Activated CD4-positive, CD25-positive, alpha-beta regulatory T cell treated with anti-CD3 and anti-CD28 coated beads, Interleukin-2, amount 50 U/mL, for 24 hours (primary cell): ENCODE measurements around the gene ZNF488.
"Not testable (repeated sequence)": the region's sequence is repeated elsewhere in the genome, so short reads cannot be mapped to it uniquely, and the experiment has no call there.

ENCODE experiments used
- ATAC-seq, 2 donors: fragments of 150-1000 bp; cut with Tn5 transposase; one replicate each; pipeline ENCODE4 v1.10.0; 2021; ENCODE audit warnings: mild to moderate bottlenecking in 1 of 2, moderate library complexity in 1 of 2

Gene ZNF488

GRCh38 chr10:47409171-47409865 is 25.2 kb upstream of the ZNF488 start:
- no peak for ATAC-seq

- no peak for ATAC-seq
These were observed 24.5 kb upstream of the ZNF488 start for GRCh38 chr10:47408606-47409005.

DNA sequence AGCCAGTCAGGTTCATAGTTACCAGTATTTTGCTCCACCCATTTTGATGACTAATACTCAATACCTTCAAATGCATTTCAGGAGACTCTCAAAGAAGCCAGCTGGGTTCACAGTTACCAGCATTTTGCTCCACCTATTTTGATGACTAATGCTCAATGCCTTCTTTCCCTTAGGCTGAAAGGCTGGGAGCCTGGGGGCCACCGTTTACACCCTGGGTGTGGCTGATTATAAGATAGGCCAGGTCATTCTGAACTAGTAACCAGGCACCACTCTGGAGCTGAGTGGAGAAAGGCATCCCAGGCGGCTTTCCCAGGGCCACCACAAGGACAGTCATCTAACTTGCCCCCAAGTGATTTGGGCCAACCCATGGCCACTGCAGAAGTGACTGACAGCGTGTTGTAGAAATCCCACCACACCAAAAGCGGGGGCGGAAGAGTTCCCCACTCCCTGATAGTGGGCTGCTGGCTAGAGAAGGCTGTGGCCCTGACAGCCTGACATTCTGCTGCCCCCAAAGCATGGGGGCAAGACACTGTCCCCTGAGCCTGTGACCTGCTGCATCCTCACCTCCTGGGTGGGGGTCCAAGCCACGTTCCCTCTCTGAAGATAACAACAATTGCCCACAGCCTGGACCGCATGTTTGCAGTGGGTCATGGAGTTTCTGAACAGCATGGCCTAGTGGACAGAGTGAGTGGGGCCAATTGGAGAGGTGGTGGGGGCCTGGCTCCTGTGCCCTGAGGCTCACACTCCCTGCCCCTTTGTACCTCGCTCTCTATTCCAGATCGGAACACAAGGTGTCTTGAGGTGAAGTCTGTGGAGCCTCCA is 23.0 kb upstream of the ZNF488 start:
- ATAC-seq = no peak

DNA sequence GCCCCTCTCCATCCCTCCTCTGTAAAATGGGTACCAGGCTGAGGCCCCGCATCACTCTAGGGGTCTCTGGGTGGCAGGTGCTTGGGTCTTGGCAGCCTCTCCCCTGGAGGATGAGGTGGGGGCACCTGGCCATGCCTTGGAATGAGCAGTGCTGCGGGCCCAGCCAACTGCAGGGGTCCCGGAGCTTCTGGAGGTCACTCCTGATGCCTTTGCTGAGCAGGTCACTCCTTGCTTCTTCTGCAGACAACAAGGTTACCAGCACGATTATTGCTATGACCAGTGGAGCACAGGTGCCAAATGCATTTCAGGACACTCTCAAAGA is 22.4 kb upstream of the ZNF488 start:
- no peak for ATAC-seq

- no peak for ATAC-seq
These were observed 21.9 kb upstream of the ZNF488 start for GRCh38 chr10:47405857-47406547.

- no peak for ATAC-seq
These were observed 20.8 kb upstream of the ZNF488 start for GRCh38 chr10:47404937-47405336.

DNA sequence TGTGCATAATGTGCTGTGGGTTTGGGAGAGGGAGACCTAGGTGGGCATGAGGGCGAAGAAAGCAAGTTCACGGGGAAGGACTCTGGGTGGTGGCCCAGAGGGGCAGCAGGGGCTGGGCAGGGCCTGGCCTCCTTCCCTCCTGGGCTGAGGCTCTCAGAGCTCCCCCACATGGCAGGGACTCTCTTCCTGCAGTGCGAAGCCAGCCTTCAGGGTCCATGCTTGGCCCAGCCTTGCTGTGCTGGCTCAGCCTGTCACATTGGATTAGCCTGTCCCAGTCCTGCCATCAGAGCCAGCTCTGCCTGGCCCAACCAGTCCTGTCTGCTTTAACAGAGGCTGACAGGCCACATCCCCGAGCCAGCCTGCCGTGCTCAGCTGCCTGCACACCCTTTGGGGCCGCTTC is 20.4 kb upstream of the ZNF488 start:
- no peak for ATAC-seq

DNA sequence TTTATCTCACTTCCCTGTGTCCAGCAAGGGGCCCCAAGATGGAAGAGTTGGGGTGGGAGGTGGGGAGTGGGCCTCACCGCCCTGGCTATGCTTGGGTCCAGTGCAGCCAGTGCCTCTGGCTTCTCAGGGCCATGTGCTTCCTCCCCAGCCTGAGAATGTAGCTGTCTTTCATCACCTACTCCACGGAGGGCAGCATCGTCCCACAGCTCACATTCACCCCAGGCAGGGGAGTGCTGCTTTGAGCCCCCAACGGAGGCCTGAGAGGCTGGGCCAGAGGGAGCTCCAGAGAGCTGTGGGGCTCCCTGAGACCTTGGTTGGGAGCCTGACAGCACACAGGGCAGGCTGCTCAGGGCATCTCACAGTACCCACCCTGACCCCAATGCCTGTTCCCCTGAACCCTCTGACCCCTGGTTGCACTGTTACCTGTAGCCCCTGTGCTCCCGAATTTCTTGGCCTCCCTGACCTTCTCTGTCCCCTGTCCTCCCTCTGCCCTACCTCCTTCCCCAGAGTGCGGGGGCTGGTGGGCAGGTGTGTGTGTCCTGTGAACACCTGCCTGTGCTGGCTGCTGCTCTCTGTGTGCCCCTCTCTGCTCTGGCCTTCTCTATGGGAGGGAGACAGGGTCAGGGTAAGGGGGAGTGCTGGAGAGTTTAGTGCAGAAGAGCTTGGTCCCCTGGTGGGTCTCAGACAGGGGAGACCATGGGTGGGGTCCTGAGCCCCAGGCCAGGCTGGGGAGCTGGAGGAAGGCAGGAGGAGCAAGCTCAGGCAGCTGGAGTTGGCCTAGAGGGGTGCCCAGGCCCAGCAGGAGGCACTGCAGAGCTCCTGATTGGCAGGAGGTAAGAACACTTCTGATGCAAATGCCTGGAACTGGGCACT is 19.6 kb upstream of the ZNF488 start:
- no peak for ATAC-seq

- ATAC-seq = no peak
These were observed 18.7 kb upstream of the ZNF488 start for GRCh38 chr10:47402641-47403301.

- no peak for ATAC-seq
These were observed 18.0 kb upstream of the ZNF488 start for GRCh38 chr10:47401874-47402640.

- no peak for ATAC-seq
These were observed 17.1 kb upstream of the ZNF488 start for GRCh38 chr10:47401210-47401609.

DNA sequence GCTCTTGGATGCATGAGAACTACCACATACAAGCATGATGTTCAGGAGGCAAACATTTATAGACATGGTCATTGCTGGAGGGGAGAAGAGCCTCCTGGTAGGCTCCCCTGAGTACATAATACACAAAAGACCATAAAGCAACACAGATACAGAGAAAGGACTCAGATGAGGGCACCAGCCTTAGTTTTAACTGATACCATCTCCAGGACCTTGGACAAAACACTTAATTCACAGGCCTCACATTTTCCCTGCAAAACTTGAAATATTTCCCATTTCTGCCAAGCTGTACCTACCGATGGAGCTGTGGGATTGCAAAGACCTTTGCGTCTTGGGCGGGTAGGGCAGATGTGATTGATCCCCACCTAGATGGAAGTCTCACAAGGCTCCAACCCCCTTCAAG is 16.7 kb upstream of the ZNF488 start:
- ATAC-seq = no peak

DNA sequence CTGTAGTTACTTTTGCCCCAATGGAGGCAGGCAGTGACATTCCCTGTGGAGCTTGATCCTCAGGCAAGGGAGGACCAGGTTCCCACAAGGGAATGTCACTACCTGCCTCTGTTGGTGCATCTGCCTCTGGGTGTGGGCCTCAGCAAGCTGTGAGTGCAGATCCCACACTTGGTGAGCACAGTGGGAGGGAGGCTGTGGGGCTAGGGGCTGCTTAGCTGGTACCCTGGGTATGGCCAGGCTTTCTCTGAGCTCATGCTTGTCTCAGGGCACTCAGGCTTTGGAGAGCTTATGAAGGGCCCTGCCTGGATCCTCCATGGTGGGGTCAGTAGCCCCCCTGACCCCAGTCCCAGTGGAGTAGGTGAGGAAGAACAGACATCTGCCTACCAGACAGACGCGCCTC is 16.2 kb upstream of the ZNF488 start:
- no peak for ATAC-seq

DNA sequence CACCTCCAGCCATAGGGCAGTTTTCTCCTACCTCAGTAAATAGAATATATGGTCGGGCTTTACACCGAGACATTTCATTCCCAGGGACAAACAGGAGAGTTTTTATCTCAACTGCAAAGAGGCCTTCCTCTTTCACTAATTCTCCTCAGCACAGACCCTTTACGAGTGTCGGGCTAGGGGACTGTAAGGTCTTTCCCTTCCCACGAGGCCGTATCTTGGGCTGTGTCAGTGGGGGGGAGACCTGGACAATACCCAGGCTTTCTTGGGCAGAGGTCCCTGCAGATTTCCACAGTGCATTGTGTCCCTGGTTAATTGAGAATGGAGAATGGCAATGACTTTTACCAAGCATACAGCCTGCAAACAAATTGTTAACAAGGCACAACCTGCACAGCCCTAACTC is 13.2 kb upstream of the ZNF488 start:
- ATAC-seq = no peak

- ATAC-seq = no peak
These were observed 12.2 kb upstream of the ZNF488 start for GRCh38 chr10:47396311-47396717.

GRCh38 chr10:47389619-47390018 is 5.5 kb upstream of the ZNF488 start:
- ATAC-seq = no peak

DNA sequence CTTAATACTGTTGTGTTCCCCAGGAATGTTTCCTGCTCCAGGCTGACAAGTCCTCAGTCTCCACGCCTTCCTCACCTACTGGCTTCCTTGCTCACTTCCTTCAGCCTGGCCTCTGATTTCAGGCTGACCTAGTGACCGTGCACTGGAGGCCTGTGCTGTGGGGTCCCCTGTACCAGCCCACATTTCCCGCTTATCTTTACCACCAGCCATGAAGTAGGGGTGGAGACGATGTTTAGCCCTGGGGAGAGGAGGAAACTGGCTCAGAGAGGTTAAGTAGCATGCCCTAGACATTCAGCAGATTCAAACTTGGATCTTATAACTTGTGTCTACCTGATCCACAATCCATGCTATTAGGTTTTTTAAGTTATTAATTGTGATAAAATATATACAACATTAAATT is 4.8 kb upstream of the ZNF488 start:
- no peak for ATAC-seq

GRCh38 chr10:47386104-47386503 is 2.0 kb upstream of the ZNF488 start:
- not testable (repeated sequence) for ATAC-seq

- ATAC-seq = no peak
These were observed 589 bp downstream of the ZNF488 start for GRCh38 chr10:47383261-47384147.
